HG03196 (cell line): ENCODE data around the gene THOC2.
"Not testable (repeated sequence)": the region's sequence is repeated elsewhere in the genome, so short reads cannot be mapped to it uniquely, and the experiment has no call there.

ENCODE experiments used
- ATAC-seq: cut with Tn5 transposase; IDR thresholded peaks from one replicate; pipeline ENCODE4 v1.9.1; 2021; ENCODE audit not compliant: unreplicated experiment

The THOC2 gene

DNA sequence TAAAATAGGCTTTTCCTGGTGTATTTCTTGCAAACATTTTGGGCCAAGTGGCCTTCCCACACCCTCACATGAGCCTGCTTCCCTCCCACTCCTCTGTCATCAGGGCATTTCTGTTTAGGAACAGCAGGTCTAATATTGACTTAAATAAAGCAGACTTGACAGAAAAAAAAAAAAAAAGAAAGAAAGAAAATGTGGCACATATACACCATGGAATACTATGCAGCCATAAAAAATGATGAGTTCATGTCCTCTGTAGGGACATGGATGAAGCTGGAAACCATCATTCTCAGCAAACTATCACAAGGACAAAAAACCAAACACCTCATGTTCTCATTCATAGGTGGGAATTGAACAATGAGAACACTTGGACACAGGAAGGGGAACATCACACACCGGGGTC, 2.3 kb upstream of the THOC2 start:
- not testable (repeated sequence) for ATAC-seq

GRCh38 chrX:123734079-123734478, 1.2 kb upstream of the THOC2 start:
- ATAC-seq, result not testable (repeated sequence)

DNA sequence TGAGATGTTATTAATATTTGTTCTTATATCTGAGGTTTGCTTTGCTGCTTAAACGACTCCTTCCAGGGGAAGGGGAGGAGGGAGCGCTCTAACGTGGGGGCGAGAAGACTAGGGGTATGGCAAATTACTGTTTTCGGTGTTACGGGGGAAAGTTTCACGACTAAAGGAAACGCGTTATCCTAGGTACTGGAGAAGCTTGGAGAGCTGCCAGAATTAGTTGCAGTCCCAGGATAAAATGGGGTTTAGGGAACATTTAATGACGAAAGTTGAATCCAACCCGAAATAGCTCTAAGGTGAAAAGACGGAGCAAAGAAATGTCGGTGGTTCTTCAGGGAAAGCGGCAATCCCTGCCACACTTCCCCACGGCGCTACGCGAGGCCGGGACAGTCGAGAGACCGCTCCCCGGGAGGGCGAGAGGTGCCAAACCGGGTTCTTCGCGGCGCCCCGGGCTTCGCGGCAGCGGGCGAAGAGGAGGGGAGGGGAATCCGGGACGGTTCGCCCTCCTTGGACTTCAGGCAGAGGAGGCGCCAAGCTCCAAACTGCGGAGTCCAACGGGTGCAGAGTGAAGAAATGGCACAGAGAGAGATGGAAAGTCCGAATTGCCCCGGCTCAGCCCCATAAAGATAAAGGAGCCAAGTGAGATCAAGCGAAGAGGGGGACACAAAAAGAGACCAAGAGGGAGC, 724 bp downstream of the THOC2 start:
- peak; percentile 18 for ATAC-seq

- ATAC-seq, result no peak
These were observed 1.4 kb downstream of the THOC2 start for GRCh38 chrX:123731258-123731986.

DNA sequence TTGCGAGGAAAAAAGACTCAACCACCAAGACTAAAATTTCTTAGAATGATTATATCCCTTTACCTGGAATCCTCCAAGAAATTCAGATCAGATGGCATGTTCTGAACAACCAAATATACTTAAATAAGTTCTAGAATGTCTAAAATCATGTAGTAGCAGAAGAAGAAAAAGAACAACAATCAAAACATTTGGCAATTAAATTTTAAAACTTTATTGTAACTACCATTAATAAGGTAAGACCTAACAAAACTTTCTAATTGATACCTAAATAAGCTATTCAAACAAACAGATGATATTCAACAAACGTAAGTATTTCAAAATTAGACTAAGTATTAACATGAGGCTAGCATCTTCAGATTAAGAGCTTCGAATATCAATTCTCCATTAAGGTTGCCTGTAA, 4.3 kb downstream of the THOC2 start:
- ATAC-seq, result no peak

- no peak for ATAC-seq
These were observed 4.8 kb downstream of the THOC2 start for GRCh38 chrX:123728016-123728415.

- not testable (repeated sequence) for ATAC-seq
These were observed 10.7 kb downstream of the THOC2 start for GRCh38 chrX:123722193-123722592.

GRCh38 chrX:123720486-123720885, 12.4 kb downstream of the THOC2 start:
- ATAC-seq, result no peak

- no peak for ATAC-seq
These were observed 19.0 kb downstream of the THOC2 start for GRCh38 chrX:123713841-123714240.

DNA sequence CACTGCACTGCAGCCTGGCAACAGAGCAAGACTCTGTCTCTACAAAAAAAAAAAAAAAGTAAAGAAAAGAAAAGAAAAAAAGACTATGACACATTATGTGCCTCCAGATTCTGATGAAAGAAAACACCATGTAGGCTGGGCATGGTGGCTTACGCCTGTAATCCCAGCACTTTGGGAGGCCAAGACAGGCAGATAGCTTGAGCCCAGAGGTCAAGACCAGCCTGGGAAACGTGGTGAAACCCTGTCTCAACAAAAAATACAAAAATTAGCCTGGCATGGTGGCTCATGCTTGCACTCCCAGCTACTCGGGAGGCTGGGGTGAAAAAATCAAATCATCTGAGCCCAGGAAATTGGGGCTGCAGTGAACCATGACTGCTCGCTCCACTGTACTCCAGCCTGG, 19.4 kb downstream of the THOC2 start:
- no peak for ATAC-seq

DNA sequence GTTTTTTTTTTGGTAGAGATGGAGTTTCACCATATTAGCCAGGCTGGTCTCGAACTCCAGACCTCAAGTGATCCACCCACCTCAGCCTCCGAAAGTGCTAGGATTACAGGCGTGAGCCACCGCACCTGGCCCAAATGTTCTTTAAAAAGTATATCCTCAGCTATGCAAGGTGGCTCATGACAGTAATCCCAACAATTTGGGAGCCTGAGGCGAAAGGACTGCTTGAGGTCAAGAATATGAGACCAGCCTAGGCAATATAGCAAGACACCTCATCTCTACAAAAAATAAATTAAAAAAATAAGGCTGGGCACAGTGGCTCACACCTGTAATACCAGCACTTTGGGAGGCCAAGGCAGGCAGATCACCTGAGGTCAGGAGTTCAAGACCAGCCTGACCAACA, 21.7 kb downstream of the THOC2 start:
- ATAC-seq, result not testable (repeated sequence)

DNA sequence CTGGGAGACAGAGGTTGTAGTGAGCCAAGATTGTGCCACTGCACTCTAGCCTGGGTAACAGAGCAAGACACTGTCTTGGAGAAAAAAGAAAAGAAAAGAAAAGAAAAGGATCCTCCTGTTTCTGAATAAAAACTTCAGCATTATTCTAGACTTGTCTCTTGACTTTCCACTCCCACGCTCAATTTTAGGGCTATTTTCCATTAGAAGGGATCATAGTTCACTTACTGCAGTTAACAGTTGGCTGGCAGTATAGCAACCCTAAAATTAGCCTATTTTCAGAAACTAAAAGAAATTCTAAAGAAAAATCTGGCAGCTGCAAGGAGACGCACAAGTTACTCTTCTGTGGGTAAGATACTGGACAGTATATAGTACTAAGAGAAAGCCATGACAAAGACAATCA, 28.1 kb downstream of the THOC2 start:
- no peak for ATAC-seq

GRCh38 chrX:123698979-123699520, 33.8 kb downstream of the THOC2 start:
- ATAC-seq, result no peak

DNA sequence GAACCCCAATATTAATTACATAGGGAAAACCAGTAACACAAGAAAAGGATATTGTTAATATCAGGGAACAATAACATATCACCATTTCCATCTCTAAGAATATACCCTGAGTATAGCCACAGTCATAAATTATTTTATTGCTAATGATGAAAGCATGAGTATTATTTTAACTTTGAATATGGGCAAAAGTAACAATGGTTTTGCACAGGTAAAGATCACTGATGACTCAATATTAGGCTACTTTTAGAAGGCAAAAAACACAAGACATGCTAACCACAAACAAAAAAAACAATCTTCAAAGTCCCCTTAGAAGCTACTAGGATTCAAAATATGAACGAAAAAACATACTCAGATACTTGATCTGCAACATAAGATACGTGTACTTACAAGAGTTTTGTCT, 36.5 kb downstream of the THOC2 start:
- no peak for ATAC-seq

- no peak for ATAC-seq
These were observed 37.6 kb downstream of the THOC2 start for GRCh38 chrX:123695242-123695641.

GRCh38 chrX:123691776-123692175, 41.1 kb downstream of the THOC2 start:
- no peak for ATAC-seq

- ATAC-seq, result no peak
These were observed 44.3 kb downstream of the THOC2 start for GRCh38 chrX:123688524-123688923.

- no peak for ATAC-seq
These were observed 47.6 kb downstream of the THOC2 start for GRCh38 chrX:123685232-123685631.

DNA sequence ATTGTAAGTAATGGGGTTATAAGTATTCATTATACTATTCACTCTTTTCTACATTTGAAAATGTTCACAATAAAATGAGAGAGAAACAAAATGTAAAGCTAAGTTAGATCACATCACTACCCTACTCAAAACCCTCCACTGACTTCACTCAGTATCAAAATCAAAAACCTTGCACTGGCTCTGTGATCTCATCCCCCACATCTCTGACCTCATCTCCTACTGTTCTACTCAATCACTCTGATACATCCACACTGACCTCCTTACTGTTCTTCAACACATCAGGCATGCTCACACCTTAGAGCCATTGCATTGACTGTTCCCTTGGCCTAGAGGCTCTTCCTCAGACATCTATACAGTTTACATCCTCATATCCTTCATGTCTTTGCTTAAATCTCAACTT, 50.7 kb downstream of the THOC2 start:
- no peak for ATAC-seq

GRCh38 chrX:123679733-123680460, 53.0 kb downstream of the THOC2 start:
- not testable (repeated sequence) for ATAC-seq

DNA sequence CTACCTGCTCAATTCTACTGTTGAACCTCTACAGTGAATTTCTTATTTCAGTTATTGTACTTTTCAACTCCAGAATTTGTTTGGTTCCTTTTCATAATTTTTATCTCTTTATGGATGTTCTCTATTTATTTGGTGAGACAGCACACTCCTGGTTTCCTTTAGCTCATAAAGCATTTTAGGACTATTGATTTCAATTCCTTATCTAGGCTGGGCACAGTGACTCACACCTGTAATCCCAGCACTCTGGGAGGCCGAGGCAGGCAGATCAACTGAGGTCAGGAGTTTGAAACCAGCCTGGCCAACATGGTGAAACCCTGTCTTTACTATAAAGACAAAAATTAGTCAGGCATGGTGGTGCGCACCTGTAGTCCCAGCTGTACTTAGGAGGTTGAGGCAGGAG, 57.7 kb downstream of the THOC2 start:
- no peak for ATAC-seq

GRCh38 chrX:123673813-123674212, 59.0 kb downstream of the THOC2 start:
- ATAC-seq, result no peak
